ENCODE measurements around the gene TBX4. TPM values are rescaled to one million over a fixed set of nuclear protein-coding genes. Genes with fewer than 3 reads are reported as not detected.

Gene TBX4
- polyA plus RNA-seq, 1 donor (not counting 4 experiments of a cell fraction or from before 2014, with no cell fraction given): 0.04 TPM

DNA sequence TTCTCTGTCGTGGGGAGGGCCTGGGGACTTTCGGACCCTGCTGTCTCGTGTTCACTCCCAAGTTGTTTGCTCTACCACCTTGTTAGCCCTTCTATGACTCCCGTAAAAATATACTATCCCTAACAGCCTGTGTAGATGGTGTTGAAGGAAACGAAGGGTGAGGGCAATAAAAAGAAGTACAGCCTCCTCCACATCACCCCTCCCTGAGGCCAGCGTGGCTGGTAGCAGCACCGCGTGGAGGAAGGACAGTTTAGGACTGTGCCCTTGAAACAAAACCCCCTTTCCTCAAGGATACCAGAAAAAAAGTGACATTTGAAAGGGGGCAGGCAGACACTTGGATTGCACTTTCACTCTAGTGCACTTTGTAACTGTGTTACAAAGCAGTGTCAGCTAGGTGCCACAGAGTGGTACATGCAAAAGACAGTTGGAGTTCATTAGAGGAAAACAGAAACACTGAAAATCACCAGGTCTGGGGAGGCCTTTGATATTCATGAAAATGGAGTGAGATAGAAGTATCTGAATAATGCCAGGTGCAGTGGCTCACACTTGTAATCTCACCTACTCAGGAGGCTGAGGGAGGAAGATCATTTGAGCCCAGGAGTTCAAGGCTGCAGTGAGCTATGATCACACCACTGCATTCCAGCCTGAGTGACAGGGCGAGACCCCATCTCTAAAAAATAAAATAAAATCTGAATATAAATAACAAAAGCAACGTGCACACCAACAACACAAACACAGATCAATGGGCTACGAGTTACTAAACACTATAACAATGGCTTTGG lies 53.8 kb downstream of the TBX4 start:
- Histone ChIP-seq H3K9me3 (ENCODE audit: control insufficient read depth, low read depth, low read length) (no peaks in the 10 kb centered on the region), H3K4me2 (ENCODE audit: control insufficient read depth, extremely low read depth, insufficient read depth, low read depth, low read length) (no peak overlapping the region), H3K27ac (ENCODE audit: control insufficient read depth, insufficient read depth, low read length) (no peak overlapping the region), H4K20me1 (ENCODE audit: control insufficient read depth, extremely low read depth, insufficient read depth, low read length) (no peaks in the 10 kb centered on the region), H3K79me2 (ENCODE audit: control insufficient read depth, insufficient read depth, low read length) (no peaks in the 10 kb centered on the region), H3K27me3 (ENCODE audit: control insufficient read depth, extremely low read depth, insufficient read depth, low read length) (no peaks in the 10 kb centered on the region), H3K4me3 (ENCODE audit: control insufficient read depth in 2 of 3, extremely low read depth in 1 of 3, insufficient read depth in 2 of 3, low read depth in 1 of 3, low read length in 3 of 3) (no peak overlapping the region), H3K4me1 (ENCODE audit: control insufficient read depth, extremely low read depth, insufficient read depth, low read length) (no peaks in the 10 kb centered on the region), H3K9me1 (ENCODE audit: control insufficient read depth, extremely low read depth, insufficient read depth, low read length) (no peaks in the 10 kb centered on the region), H3K36me3 (ENCODE audit: control insufficient read depth in 2 of 2, extremely low read depth in 1 of 2, insufficient read depth in 2 of 2, low read length in 2 of 2) (no peaks in the 10 kb centered on the region), H2AFZ (ENCODE audit: control insufficient read depth, low read length) (no peak overlapping the region), H3K9ac (ENCODE audit: control insufficient read depth, extremely low read depth, insufficient read depth, low read length) (no peak overlapping the region)
- DNase-seq (ENCODE audit: low read depth, low spot score): no peak
- dilution Hi-C loops (cut with MboI; ENCODE audit: extremely low pct_ligation_motif_present, low sequenced_read_pairs): no loop called here
- no peak for TF ChIP-seq EZH2 (IDR thresholded peaks at IDR 0.05; ENCODE audit: low read length)
- TF ChIP-seq CTCF (optimal IDR thresholded peaks at IDR 0.05 in 1 of 3, IDR thresholded peaks at IDR 0.05 in 1 of 3, conservative IDR thresholded peaks at IDR 0.05 in 1 of 3; ENCODE audit: extremely low read depth in 1 of 3, insufficient read depth in 2 of 3, low read length in 3 of 3): no peak
- FAIRE-seq: no peak

GRCh38 chr17:61507383-61508066 lies 55.3 kb downstream of the TBX4 start:
- FAIRE-seq (no peak), DNase-seq (ENCODE audit: low read depth, low spot score) (no peak)
- Histone ChIP-seq H3K27ac (ENCODE audit: control insufficient read depth, insufficient read depth, low read length) (no peak overlapping the region), H3K4me1 (ENCODE audit: control insufficient read depth, extremely low read depth, insufficient read depth, low read length) (no peaks in the 10 kb centered on the region), H3K36me3 (ENCODE audit: control insufficient read depth in 2 of 2, extremely low read depth in 1 of 2, insufficient read depth in 2 of 2, low read length in 2 of 2) (no peaks in the 10 kb centered on the region), H3K9ac (ENCODE audit: control insufficient read depth, extremely low read depth, insufficient read depth, low read length) (no peak overlapping the region), H3K79me2 (ENCODE audit: control insufficient read depth, insufficient read depth, low read length) (no peaks in the 10 kb centered on the region), H2AFZ (ENCODE audit: control insufficient read depth, low read length) (no peak overlapping the region), H3K4me2 (ENCODE audit: control insufficient read depth, extremely low read depth, insufficient read depth, low read depth, low read length) (no peak overlapping the region), H3K9me3 (ENCODE audit: control insufficient read depth, low read depth, low read length) (no peaks in the 10 kb centered on the region), H4K20me1 (ENCODE audit: control insufficient read depth, extremely low read depth, insufficient read depth, low read length) (no peaks in the 10 kb centered on the region), H3K9me1 (ENCODE audit: control insufficient read depth, extremely low read depth, insufficient read depth, low read length) (no peaks in the 10 kb centered on the region), H3K4me3 (ENCODE audit: control insufficient read depth in 2 of 3, extremely low read depth in 1 of 3, insufficient read depth in 2 of 3, low read depth in 1 of 3, low read length in 3 of 3) (no peak overlapping the region), H3K27me3 (ENCODE audit: control insufficient read depth, extremely low read depth, insufficient read depth, low read length) (no peaks in the 10 kb centered on the region)
- dilution Hi-C loops (cut with MboI; ENCODE audit: extremely low pct_ligation_motif_present, low sequenced_read_pairs): no loop called here
- TF ChIP-seq CTCF (optimal IDR thresholded peaks at IDR 0.05 in 1 of 3, IDR thresholded peaks at IDR 0.05 in 1 of 3, conservative IDR thresholded peaks at IDR 0.05 in 1 of 3; ENCODE audit: extremely low read depth in 1 of 3, insufficient read depth in 2 of 3, low read length in 3 of 3): no peak
